ENCODE results near the gene FXR1. TPM values are rescaled to one million over a fixed set of nuclear protein-coding genes. Genes with fewer than 3 reads are reported as not detected.

The FXR1 gene
- total RNA-seq, 1 donor from 2014 or later = 216 TPM

DNA sequence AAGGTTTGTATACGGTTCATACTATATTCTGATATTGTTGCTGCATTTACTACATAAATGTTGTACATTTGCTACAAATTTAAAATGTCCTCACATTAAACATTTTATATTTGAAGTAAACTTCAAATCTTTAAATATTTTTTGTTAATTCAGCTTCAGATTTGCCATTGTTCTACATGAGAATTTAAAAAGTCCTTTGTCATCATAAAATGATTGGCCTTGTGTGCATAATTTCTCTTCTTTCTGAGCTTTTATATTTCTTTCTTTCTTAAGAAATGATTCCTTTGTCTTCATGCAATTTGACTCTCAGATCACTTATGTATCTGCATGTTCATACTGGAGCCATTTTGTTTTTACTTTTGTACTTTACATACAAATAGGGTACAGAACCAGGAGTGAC lies 49.1 kb downstream of the FXR1 start:
- no peaks in the 10 kb centered on the region for H3K27me3 Mint-ChIP-seq
- no peak overlapping the region for H3K27ac Mint-ChIP-seq
- H3K36me3 Mint-ChIP-seq (ENCODE audit: insufficient read depth) = peaks cover 25% of the 10 kb centered on the region

DNA sequence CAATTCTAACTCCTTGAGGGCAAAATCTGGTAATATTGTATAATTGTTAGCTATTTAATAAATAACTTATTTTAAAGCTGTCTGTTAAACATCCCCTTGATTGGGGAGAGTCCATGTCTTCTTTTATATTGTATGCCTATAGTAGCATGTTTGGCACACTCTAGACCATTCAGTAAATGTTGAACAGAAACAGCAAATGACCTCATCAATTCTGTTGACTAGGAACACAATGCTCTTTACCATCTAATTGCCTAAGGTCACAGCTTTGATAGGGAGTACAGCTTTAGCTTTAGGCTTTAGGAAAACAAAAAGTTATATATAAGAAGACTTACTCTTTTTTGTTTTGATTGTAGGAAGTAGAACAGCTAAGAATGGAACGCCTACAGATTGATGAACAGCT lies 50.1 kb downstream of the FXR1 start:
- DNase-seq (ENCODE audit: low spot score, unreplicated experiment) = no peak
- Mint-ChIP-seq H3K36me3 (ENCODE audit: insufficient read depth) (peaks cover 20% of the 10 kb centered on the region), H3K9me3 (ENCODE audit: low read depth) (no peaks in the 10 kb centered on the region), H3K27ac (peak overlapping the region; percentile 50), H3K27me3 (no peaks in the 10 kb centered on the region), H3K4me1 (ENCODE audit: low read depth) (no peaks in the 10 kb centered on the region), H3K4me3 (ENCODE audit: low read depth) (no peak overlapping the region)
- TF ChIP-seq, protein P1, sequence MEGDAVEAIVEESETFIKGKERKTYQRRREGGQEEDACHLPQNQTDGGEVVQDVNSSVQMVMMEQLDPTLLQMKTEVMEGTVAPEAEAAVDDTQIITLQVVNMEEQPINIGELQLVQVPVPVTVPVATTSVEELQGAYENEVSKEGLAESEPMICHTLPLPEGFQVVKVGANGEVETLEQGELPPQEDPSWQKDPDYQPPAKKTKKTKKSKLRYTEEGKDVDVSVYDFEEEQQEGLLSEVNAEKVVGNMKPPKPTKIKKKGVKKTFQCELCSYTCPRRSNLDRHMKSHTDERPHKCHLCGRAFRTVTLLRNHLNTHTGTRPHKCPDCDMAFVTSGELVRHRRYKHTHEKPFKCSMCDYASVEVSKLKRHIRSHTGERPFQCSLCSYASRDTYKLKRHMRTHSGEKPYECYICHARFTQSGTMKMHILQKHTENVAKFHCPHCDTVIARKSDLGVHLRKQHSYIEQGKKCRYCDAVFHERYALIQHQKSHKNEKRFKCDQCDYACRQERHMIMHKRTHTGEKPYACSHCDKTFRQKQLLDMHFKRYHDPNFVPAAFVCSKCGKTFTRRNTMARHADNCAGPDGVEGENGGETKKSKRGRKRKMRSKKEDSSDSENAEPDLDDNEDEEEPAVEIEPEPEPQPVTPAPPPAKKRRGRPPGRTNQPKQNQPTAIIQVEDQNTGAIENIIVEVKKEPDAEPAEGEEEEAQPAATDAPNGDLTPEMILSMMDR (IDR thresholded peaks at IDR 0.05; ENCODE audit: unreplicated experiment) = no peak

More for the DNA sequence above, 49.1 kb downstream of the FXR1 start:
- TF ChIP-seq, protein P1 (IDR thresholded peaks at IDR 0.05; ENCODE audit: unreplicated experiment) = no peak
- DNase-seq (ENCODE audit: low spot score, unreplicated experiment) = no peak
- Mint-ChIP-seq H3K4me1 (ENCODE audit: low read depth) (peaks cover under 1% of the 10 kb centered on the region), H3K9me3 (ENCODE audit: low read depth) (no peaks in the 10 kb centered on the region), H3K4me3 (ENCODE audit: low read depth) (no peak overlapping the region)

- Mint-ChIP-seq H3K4me3 (ENCODE audit: low read depth) (no peak overlapping the region), H3K4me1 (ENCODE audit: low read depth) (peaks cover 4% of the 10 kb centered on the region), H3K27me3 (no peaks in the 10 kb centered on the region), H3K9me3 (ENCODE audit: low read depth) (no peaks in the 10 kb centered on the region), H3K36me3 (ENCODE audit: insufficient read depth) (peaks cover 20% of the 10 kb centered on the region), H3K27ac (no peak overlapping the region)
- TF ChIP-seq, protein P1 (IDR thresholded peaks at IDR 0.05; ENCODE audit: unreplicated experiment) = no peak
- DNase-seq (ENCODE audit: low spot score, unreplicated experiment) = no peak
Observed at GRCh38 chr3:180970931-180971330, 58.5 kb downstream of the FXR1 start.

- Mint-ChIP-seq H3K4me3 (ENCODE audit: low read depth) (no peak overlapping the region), H3K4me1 (ENCODE audit: low read depth) (peaks cover 4% of the 10 kb centered on the region), H3K27ac (no peak overlapping the region), H3K9me3 (ENCODE audit: low read depth) (no peaks in the 10 kb centered on the region), H3K27me3 (no peaks in the 10 kb centered on the region), H3K36me3 (ENCODE audit: insufficient read depth) (peaks cover 21% of the 10 kb centered on the region)
- TF ChIP-seq, protein P1 (IDR thresholded peaks at IDR 0.05; ENCODE audit: unreplicated experiment) = no peak
- DNase-seq (ENCODE audit: low spot score, unreplicated experiment) = no peak
Observed at GRCh38 chr3:180973543-180973942, 61.1 kb downstream of the FXR1 start.

DNA sequence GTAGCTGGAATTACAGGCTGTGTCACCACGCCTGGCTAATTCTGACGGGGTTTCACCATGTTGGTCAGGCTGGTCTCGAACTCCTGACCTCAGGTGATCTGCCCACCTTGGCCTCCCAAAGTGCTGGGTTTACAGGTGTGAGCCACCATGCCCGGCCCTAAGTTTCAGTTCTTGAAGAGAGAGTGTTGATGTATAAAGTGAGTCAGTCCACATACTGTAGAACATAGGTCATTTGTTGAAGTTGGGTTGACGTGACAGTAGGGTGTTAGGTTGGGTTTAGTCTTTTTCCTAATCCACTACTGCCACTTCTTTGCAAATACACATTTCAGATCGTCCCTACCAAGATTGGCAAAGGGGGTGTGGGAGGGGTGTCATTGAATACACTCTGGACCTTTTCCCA lies 61.8 kb downstream of the FXR1 start:
- TF ChIP-seq, protein P1 (IDR thresholded peaks at IDR 0.05; ENCODE audit: unreplicated experiment) = no peak
- no peaks in the 10 kb centered on the region for H3K9me3 Mint-ChIP-seq (ENCODE audit: low read depth)
- no peaks in the 10 kb centered on the region for H3K27me3 Mint-ChIP-seq
- H3K36me3 Mint-ChIP-seq (ENCODE audit: insufficient read depth) = peaks cover 17% of the 10 kb centered on the region
- H3K4me1 Mint-ChIP-seq (ENCODE audit: low read depth) = peaks cover 4% of the 10 kb centered on the region
- DNase-seq (ENCODE audit: low spot score, unreplicated experiment) = no peak
- H3K27ac Mint-ChIP-seq = no peak overlapping the region
- no peak overlapping the region for H3K4me3 Mint-ChIP-seq (ENCODE audit: low read depth)
